Adrenal gland (tissue), 12 donors: ENCODE data around the gene CALHM1. TPM values are rescaled to one million over a fixed set of nuclear protein-coding genes. Genes with fewer than 3 reads are reported as not detected.
"Not testable (repeated sequence)": the region's sequence is repeated elsewhere in the genome, so short reads cannot be mapped to it uniquely, and the experiment has no call there.

Experiments used
- DNase-seq, 7 donors: peaks; one replicate each; pipeline ENCODE4 v3.0.0-alpha.2; 2019 to 2020
- H3K27ac ChIP-seq, 5 donors: fragments of 200-600 bp; sonication (generic) in 4 of 5; 1 replicate in 3 of 5; 2 replicates in 2 of 5; pipeline versions ENCODE4 v1.5.1 to v1.8.0; 2016 to 2020; ENCODE audit warnings: mild to moderate bottlenecking in 1 of 5
- H3K27me3 ChIP-seq: fragments of 200-600 bp; 2 replicates; pipeline ENCODE4 v1.8.0; 2021
- H3K36me3 ChIP-seq, 2 donors: fragments of 200-600 bp; replicated peaks in 1 of 2; 1 replicate in 1 of 2; 2 replicates in 1 of 2; pipeline versions ENCODE4 v1.5.1 to v1.8.0; 2018 to 2022
- H3K4me1 ChIP-seq, 2 donors: fragments of 200-600 bp; replicated peaks in 1 of 2; 1 replicate in 1 of 2; 2 replicates in 1 of 2; pipeline versions ENCODE4 v1.5.1 to v1.8.0; 2018 to 2021
- H3K4me3 ChIP-seq, 4 donors: fragments of 200-600 bp; sonication (generic) in 3 of 4; one replicate each; pipeline ENCODE4 v1.5.1; 2016 to 2018
- H3K9me3 ChIP-seq, 3 donors: fragments of 200-600 bp; sonication (generic) in 1 of 3; replicated peaks in 1 of 3; 1 replicate in 2 of 3; 2 replicates in 1 of 3; pipeline versions ENCODE4 v1.5.1 to v1.8.0; 2016 to 2021
- CTCF ChIP-seq, 6 experiments: fragments of 450-650 bp in 4 of 6; fragments of 200-600 bp in 2 of 6; sonication (generic) in 1 of 6; IDR thresholded peaks; 1 replicate in 5 of 6; 2 replicates in 1 of 6; pipeline versions ENCODE4 v1.5.1 to v1.8.0; 2016 to 2021; ENCODE audit warnings: antibody characterized with exemption in 6 of 6, mild to moderate bottlenecking in 2 of 6, moderate library complexity in 1 of 6
- POLR2A ChIP-seq, 2 donors: fragments of 450-650 bp; IDR thresholded peaks; one replicate each; pipeline ENCODE4 v1.6.1; 2017; ENCODE audit warnings: antibody characterized with exemption in 2 of 2, mild to moderate bottlenecking in 2 of 2, moderate library complexity in 1 of 2
- WGBS, 4 donors: extraction: QIAGEN DNeasy Blood & Tissue Kit in 2 of 4; methylation state at CpG; one replicate each; pipeline versions ENCODE4 v1.1.5 to v1.1.7; 2013 to 2017; 5-methylcytosine and 5-hydroxymethylcytosine counted together
- intact Hi-C, 2 donors: fragments of 100-400 bp; cut with DNase I; formaldehyde crosslinking; loops; one replicate each; pipeline versions ENCODE4 v1.14.1 to v1.15.0; 2022 to 2023
- polyA plus RNA-seq, 3 donors: library from polyadenylated mRNA; stranded (reverse); fragments of 200-250 nt in 2 of 3; fragments of 350-450 nt in 1 of 3; fragmentation: Illumina TruSeq in 1 of 3; extraction: RNeasy Lipid Tissue Mini Kit (QIAGEN cat#74804) in 1 of 3; gene quantifications; one replicate each; pipeline ENCODE4 v1.2.3, GENCODE V29; 2013 to 2014
- total RNA-seq, 9 donors: library from RNA; depleted of rRNA in 4 of 9; stranded (reverse); fragments of >200 nt in 4 of 9; fragments of 120-200 nt in 1 of 9; fragmentation: NEBNext Ultra II Directional in 1 of 9; extraction: Animal tissue kit (Norgen Biotek cat#: 25700) in 1 of 9; gene quantifications; one replicate each; pipeline versions ENCODE4 v1.1.0 to v1.2.4, GENCODE V29; 2013 to 2023
- donor health status: healthy with polysubstance abuse.
- donor health status: Bipolar disorder and iron deficiency.
- donor health status: DM: yes; HTN: yes; CAD: no.
- donor health status: DM: no; HTN: no; CAD: no.
- donor health status: DM: no; HTN: no; CAD: no.
- donor health status: DM: yes; HTN: yes; CAD: no.

Gene CALHM1
- total and polyA plus RNA-seq, 12 donors, result not detected

- peak; percentile 59 to 90 (median 77) for DNase-seq
- TF ChIP-seq CTCF (IDR thresholded peaks at IDR 0.05) (no peak), POLR2A (IDR thresholded peaks at IDR 0.05) (no peak)
- H3K27ac ChIP-seq, result peak overlapping the region in 1 of 5 donors; percentile 23
- intact Hi-C loops, result no loop called here
- H3K4me3 ChIP-seq, result no peak overlapping the region
- H3K4me1 ChIP-seq, result peaks cover 13 to 21% of the 10 kb centered on the region in 2 donors
- peaks cover 9% of the 10 kb centered on the region for H3K27me3 ChIP-seq
- no peaks in the 10 kb centered on the region for H3K36me3 ChIP-seq
- WGBS, 4 donors, result 38 to 60% (median 44%) methylated on average over 7 of the region's 7 CpGs
- no peaks in the 10 kb centered on the region for H3K9me3 ChIP-seq
Measured at GRCh38 chr10:103491729-103492364, 33.1 kb upstream of the CALHM1 start.

GRCh38 chr10:103490986-103491314 lies 32.2 kb upstream of the CALHM1 start:
- WGBS, 4 donors, result 93 to 100% (median 97%) methylated on average over 1 of the region's 1 CpG
- intact Hi-C loops, result no loop called here
- H3K36me3 ChIP-seq, result no peaks in the 10 kb centered on the region
- peaks cover 13 to 23% of the 10 kb centered on the region in 2 donors for H3K4me1 ChIP-seq
- peaks cover 9% of the 10 kb centered on the region for H3K27me3 ChIP-seq
- H3K4me3 ChIP-seq, result no peak overlapping the region
- H3K27ac ChIP-seq, result no peak overlapping the region
- TF ChIP-seq CTCF (IDR thresholded peaks at IDR 0.05), result no peak
- no peak for TF ChIP-seq POLR2A (IDR thresholded peaks at IDR 0.05)
- no peaks in the 10 kb centered on the region for H3K9me3 ChIP-seq
- no peak for DNase-seq

GRCh38 chr10:103487410-103487708 lies 28.7 kb upstream of the CALHM1 start:
- peaks cover 6 to 8% of the 10 kb centered on the region in 2 donors for H3K4me1 ChIP-seq
- H3K27ac ChIP-seq, result no peak overlapping the region
- no peak for DNase-seq
- H3K9me3 ChIP-seq, result no peaks in the 10 kb centered on the region
- H3K36me3 ChIP-seq, result no peaks in the 10 kb centered on the region
- WGBS, 4 donors, result 89 to 93% (median 90%) methylated on average over 2 of the region's 2 CpGs
- no peaks in the 10 kb centered on the region for H3K27me3 ChIP-seq
- TF ChIP-seq POLR2A (IDR thresholded peaks at IDR 0.05) (no peak), CTCF (IDR thresholded peaks at IDR 0.05) (no peak)
- intact Hi-C loops, result loop anchor here in 1 of 2 donors (2.0 kb wide), 1 partner anchor 71 kb away; no protein-coding TSS in a partner anchor
- H3K4me3 ChIP-seq, result no peak overlapping the region

- not testable (repeated sequence) for DNase-seq, H3K9me3 ChIP-seq, H3K27me3 ChIP-seq, H3K36me3 ChIP-seq, H3K4me3 ChIP-seq, H3K27ac ChIP-seq, H3K4me1 ChIP-seq
- intact Hi-C loops, result loop anchor here in 1 of 2 donors (2.0 kb wide), 1 partner anchor 70 kb away; no protein-coding TSS in a partner anchor
- 60 to 82% (median 78%) methylated on average over 8 of the region's 8 CpGs for WGBS, 4 donors
Measured at GRCh38 chr10:103486635-103487409, 28.1 kb upstream of the CALHM1 start.
